ENCODE measurements around the gene BMPER.

Gene BMPER

DNA sequence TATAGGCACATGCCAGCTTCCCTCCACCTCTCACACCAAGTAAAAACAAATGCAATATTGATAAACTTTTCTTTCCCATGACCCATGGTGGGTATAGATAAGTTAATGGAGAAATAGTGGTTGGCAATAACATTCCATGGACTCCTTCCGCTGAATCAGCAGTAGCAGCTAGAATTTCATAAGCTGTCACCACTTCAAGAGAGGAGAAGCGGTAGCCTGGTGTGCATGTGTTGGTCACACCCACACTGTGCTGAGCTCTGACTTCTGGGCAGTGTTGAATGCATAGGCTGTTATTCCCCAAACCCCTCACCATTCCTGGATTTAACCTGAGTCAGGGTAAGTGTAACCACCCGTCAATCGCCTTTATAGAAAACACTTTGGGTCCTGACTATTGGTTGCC, 32.5 kb upstream of the BMPER start:
- TF ChIP-seq, protein P1, sequence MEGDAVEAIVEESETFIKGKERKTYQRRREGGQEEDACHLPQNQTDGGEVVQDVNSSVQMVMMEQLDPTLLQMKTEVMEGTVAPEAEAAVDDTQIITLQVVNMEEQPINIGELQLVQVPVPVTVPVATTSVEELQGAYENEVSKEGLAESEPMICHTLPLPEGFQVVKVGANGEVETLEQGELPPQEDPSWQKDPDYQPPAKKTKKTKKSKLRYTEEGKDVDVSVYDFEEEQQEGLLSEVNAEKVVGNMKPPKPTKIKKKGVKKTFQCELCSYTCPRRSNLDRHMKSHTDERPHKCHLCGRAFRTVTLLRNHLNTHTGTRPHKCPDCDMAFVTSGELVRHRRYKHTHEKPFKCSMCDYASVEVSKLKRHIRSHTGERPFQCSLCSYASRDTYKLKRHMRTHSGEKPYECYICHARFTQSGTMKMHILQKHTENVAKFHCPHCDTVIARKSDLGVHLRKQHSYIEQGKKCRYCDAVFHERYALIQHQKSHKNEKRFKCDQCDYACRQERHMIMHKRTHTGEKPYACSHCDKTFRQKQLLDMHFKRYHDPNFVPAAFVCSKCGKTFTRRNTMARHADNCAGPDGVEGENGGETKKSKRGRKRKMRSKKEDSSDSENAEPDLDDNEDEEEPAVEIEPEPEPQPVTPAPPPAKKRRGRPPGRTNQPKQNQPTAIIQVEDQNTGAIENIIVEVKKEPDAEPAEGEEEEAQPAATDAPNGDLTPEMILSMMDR (IDR thresholded peaks at IDR 0.05; ENCODE audit: borderline replicate concordance, control extremely low read depth, extremely low read depth, insufficient read depth, missing control alignments), result no peak
- in situ Hi-C loops (cut with MboI; ENCODE audit: low sequenced_read_pairs, unreplicated experiment), result no loop called here
- no peak for DNase-seq (ENCODE audit: low spot score)

DNA sequence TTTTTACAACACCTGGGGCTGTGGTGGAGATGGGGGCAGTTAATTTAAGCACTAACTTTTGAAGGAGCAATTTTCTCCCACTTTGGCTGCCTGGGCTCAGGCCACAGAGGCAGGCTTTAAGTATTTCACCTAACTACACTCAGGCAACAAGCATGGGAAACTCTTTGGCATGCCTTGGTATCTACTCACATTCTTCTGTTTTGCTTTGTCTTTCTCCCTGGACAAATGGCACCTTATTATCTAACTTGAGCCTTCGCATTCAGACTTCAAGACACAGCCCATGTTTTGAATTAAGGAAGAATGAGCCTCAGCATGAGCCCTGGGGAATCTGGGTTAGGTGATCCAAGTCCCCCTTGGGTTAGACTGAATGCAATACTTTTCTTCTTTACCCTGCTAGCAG, 31.8 kb upstream of the BMPER start:
- in situ Hi-C loops (cut with MboI; ENCODE audit: low sequenced_read_pairs, unreplicated experiment), result no loop called here
- TF ChIP-seq, protein P1 (IDR thresholded peaks at IDR 0.05; ENCODE audit: borderline replicate concordance, control extremely low read depth, extremely low read depth, insufficient read depth, missing control alignments), result no peak
- DNase-seq (ENCODE audit: low spot score), result no peak

DNA sequence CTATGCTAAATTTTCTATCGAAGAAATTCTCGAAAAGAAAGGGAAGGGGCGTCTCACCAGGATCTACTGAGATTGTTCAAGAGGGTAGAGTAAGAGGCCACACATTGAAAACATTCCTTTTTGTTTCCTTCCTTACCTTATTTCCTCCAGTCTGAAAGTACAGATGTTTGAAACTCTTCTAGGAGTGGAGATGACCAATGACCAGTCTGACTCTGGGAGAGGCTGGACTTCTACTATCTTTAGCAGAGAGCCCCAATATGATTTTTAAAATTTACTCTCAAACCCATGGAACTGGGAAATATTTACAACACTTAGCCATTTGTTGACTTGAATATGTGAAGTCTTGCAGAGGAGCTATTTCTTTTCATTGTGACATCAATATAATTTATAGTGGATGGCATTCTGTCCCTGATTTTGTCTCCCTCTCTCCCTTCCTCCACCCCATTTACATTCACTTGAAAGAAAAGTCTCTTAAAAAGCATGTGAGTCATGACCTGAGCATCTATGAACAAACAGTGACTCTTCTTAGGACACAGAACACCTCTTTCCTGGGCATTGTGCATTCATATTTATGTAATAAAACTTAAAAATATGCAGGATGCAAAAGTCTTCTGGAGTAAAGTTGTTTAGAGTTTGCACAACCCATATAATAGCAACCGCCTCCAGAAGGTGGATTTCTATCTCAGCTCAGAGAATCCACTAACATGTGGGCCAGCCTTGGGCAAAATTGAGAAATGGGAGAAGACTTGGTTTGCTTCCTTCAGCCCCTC, 31.2 kb upstream of the BMPER start:
- in situ Hi-C loops (cut with MboI; ENCODE audit: low sequenced_read_pairs, unreplicated experiment), result no loop called here
- no peak for DNase-seq (ENCODE audit: low spot score)
- TF ChIP-seq, protein P1 (IDR thresholded peaks at IDR 0.05; ENCODE audit: borderline replicate concordance, control extremely low read depth, extremely low read depth, insufficient read depth, missing control alignments), result no peak

DNA sequence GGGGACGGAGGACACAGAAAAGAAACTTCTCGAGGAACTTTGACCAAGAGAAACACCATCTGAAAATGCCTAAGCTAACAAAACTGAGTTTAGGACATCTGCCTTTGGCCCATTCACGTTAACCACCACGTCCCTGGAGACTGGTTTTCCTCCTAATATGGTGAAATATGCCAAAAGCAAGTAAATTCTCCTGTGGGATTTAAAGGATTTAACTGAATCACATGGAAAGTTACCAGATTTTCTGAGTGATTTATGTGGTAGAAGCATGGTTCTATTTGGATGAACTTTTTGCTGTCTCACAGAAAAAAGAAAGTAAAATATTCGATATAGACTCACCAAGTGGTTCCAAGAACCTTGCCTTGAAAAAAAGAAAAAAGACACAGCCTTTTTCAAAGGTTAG, 30.4 kb upstream of the BMPER start:
- no peak for DNase-seq (ENCODE audit: low spot score)
- in situ Hi-C loops (cut with MboI; ENCODE audit: low sequenced_read_pairs, unreplicated experiment), result no loop called here
- TF ChIP-seq, protein P1 (IDR thresholded peaks at IDR 0.05; ENCODE audit: borderline replicate concordance, control extremely low read depth, extremely low read depth, insufficient read depth, missing control alignments), result no peak

DNA sequence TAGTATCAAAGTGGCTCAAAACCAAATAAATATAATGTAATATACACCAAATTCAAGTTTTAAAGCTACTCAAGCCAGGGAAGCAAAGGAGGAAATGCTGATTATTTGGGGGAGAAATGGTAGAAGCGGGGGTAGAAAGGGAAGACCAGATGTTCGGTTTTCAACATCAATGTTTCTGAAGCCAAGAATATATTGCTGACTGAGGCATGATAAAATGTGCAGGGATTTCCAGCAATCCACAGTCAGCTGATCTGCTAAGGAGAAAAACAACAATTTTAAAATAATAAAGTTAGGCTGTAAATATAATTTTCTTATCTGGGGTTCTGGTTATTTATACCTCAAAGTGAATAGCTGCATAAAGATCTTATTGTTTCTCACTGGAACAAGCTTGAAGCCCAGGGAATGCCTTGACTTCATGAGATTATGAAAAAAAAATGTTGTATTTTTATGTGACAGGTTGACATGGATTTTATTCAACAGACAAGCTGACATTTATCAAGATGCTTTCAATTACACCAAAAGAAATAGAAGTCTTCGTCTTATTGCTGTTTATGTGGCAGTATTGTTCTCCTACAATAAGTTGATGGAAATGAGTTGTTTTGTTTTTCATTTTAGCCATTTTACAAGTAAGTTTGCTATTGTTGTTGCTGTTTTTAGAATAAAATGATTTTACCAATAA, 28.6 kb upstream of the BMPER start:
- TF ChIP-seq, protein P1 (IDR thresholded peaks at IDR 0.05; ENCODE audit: borderline replicate concordance, control extremely low read depth, extremely low read depth, insufficient read depth, missing control alignments), result no peak
- in situ Hi-C loops (cut with MboI; ENCODE audit: low sequenced_read_pairs, unreplicated experiment), result no loop called here
- DNase-seq (ENCODE audit: low spot score), result no peak

DNA sequence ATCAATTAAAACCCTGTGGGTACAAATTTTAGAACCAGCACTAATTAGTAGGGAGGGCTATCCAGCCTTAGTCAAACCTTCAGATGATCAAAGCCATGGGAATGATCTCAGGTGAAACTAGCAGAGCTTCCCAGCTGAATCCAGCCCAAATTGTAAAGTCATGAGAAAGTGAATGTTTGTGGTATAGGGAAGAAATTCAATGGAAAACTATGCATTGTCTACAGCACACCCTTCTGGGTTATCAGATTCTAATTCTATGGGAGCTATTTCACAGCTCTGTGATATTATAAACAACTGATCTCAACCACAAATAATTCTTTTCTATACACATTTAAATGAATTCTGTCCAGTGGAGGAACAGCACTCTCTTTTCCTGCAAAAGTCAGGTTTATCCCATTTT, 24.6 kb upstream of the BMPER start:
- in situ Hi-C loops (cut with MboI; ENCODE audit: low sequenced_read_pairs, unreplicated experiment), result no loop called here
- no peak for DNase-seq (ENCODE audit: low spot score)
- TF ChIP-seq, protein P1 (IDR thresholded peaks at IDR 0.05; ENCODE audit: borderline replicate concordance, control extremely low read depth, extremely low read depth, insufficient read depth, missing control alignments), result no peak

All from GM13976 (cell line).